OCI-LY7 (cell line): Measurements from ENCODE around the gene C6orf52.

Source experiments
- EZH2phosphoT487 ChIP-seq: fragments of 200-600 bp; sonication (generic); IDR thresholded peaks from 2 replicates; pipeline ENCODE4 v1.6.1; 2018; ENCODE audit warnings: low read depth, borderline replicate concordance, mild to moderate bottlenecking, mixed run types, antibody characterized with exemption, low read length, moderate library complexity, mixed read lengths
- TF ChIP-seq, protein P1 (sequence below): fragments of 200-600 bp; sonication (generic); conservative IDR thresholded peaks from 2 replicates; pipeline ENCODE4 v1.5.1; 2014; ENCODE audit warnings: mild to moderate bottlenecking, antibody characterized with exemption, low read length, moderate library complexity, mixed read lengths

DNA sequence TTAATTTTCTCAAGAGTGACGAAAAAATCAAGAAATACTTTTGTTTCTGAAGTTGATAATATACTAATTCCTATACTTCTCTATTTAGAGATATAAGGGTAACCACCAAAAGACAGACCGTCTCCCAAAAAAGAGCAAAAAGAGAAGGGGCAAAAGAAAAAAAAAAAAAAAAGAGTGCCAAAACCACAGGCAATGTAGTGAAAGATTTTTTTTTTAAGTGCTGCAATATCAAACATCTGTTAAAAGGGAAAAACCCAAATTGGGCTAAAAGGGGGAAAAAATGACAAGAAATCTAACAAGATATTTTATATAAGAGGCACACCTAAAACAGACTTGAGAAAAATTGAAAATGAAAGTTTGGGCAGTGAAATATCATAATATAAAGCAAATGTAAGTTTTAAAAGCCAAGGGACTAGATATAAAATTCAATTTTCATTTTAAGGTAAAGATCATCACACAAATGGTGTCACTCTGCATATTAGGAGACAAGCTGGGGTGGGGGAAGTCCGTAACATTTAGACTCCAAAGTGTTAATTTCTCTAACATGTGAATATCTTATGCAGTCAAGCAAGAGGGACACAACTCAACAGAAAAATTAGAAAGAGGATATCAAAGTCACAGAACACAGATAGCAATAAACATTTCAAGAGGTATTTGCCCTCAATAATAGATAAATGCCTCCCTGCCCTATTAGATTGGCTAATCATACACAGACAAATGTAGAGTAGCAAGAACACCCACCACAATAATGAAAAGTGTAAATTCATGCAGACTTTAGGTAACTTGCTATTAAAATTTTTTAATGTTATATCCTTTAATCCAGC lies 9.1 kb downstream of the C6orf52 start:
- TF ChIP-seq, protein P1, sequence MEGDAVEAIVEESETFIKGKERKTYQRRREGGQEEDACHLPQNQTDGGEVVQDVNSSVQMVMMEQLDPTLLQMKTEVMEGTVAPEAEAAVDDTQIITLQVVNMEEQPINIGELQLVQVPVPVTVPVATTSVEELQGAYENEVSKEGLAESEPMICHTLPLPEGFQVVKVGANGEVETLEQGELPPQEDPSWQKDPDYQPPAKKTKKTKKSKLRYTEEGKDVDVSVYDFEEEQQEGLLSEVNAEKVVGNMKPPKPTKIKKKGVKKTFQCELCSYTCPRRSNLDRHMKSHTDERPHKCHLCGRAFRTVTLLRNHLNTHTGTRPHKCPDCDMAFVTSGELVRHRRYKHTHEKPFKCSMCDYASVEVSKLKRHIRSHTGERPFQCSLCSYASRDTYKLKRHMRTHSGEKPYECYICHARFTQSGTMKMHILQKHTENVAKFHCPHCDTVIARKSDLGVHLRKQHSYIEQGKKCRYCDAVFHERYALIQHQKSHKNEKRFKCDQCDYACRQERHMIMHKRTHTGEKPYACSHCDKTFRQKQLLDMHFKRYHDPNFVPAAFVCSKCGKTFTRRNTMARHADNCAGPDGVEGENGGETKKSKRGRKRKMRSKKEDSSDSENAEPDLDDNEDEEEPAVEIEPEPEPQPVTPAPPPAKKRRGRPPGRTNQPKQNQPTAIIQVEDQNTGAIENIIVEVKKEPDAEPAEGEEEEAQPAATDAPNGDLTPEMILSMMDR: no peak
- TF ChIP-seq EZH2phosphoT487: no peak
